IMR-90 (cell line): ENCODE measurements around the gene RYR1.

ENCODE experiments used
- BHLHE40 ChIP-seq: fragments of 150-350 bp; IDR thresholded peaks from 2 replicates; pipeline ENCODE4 v1.6.1; 2016; ENCODE audit warnings: mild to moderate bottlenecking, low read depth, low read length
- CEBPB ChIP-seq: IDR thresholded peaks from 2 replicates; pipeline ENCODE4 v1.6.1; 2012; ENCODE audit warnings: low read depth, low read length, improper control_type of control experiment
- CTCF ChIP-seq: conservative IDR thresholded peaks from 2 replicates; pipeline ENCODE4 v1.5.1; 2012; ENCODE audit warnings: mild to moderate bottlenecking, low read depth, low read length, improper control_type of control experiment
- MAZ ChIP-seq: IDR thresholded peaks from 2 replicates; pipeline ENCODE4 v1.6.1; 2012; ENCODE audit warnings: low read depth, mild to moderate bottlenecking, low read length, improper control_type of control experiment, moderate library complexity, borderline replicate concordance
- NFE2L2 ChIP-seq: fragments of 150-350 bp; IDR thresholded peaks from 2 replicates; pipeline ENCODE4 v1.6.1; 2016; ENCODE audit warnings: low read depth, mild to moderate bottlenecking, low read length
- POLR2A ChIP-seq: IDR thresholded peaks from 2 replicates; pipeline ENCODE4 v1.6.1; 2012; ENCODE audit warnings: mild to moderate bottlenecking, low read depth, low read length
- RAD21 ChIP-seq: IDR thresholded peaks from 2 replicates; pipeline ENCODE4 v1.6.1; 2012; ENCODE audit warnings: low read length, improper control_type of control experiment
- RCOR1 ChIP-seq: IDR thresholded peaks from 2 replicates; pipeline ENCODE4 v1.6.1; 2012; ENCODE audit warnings: mild to moderate bottlenecking, low read length, improper control_type of control experiment; ENCODE audit not compliant: insufficient replicate concordance
- RFX5 ChIP-seq: IDR thresholded peaks from 2 replicates; pipeline ENCODE4 v1.8.0; 2012; ENCODE audit warnings: low read depth, mild to moderate bottlenecking, low read length, moderate library complexity
- SMC3 ChIP-seq: fragments of 150-350 bp; IDR thresholded peaks from 2 replicates; pipeline ENCODE4 v1.6.1; 2016; ENCODE audit warnings: low read depth, mild to moderate bottlenecking, antibody characterized with exemption, low read length, moderate library complexity
- TF ChIP-seq, protein P1 (sequence below): fragments of 150-350 bp; IDR thresholded peaks from 2 replicates; pipeline ENCODE4 v1.6.1; 2017; ENCODE audit warnings: mild to moderate bottlenecking, antibody characterized with exemption, low read length, low read depth
- TF ChIP-seq, protein P2 (sequence below): fragments of 150-350 bp; IDR thresholded peaks from 2 replicates; pipeline ENCODE4 v1.6.1; 2016; ENCODE audit warnings: low read depth, mild to moderate bottlenecking, low read length, moderate library complexity, borderline replicate concordance

DNA sequence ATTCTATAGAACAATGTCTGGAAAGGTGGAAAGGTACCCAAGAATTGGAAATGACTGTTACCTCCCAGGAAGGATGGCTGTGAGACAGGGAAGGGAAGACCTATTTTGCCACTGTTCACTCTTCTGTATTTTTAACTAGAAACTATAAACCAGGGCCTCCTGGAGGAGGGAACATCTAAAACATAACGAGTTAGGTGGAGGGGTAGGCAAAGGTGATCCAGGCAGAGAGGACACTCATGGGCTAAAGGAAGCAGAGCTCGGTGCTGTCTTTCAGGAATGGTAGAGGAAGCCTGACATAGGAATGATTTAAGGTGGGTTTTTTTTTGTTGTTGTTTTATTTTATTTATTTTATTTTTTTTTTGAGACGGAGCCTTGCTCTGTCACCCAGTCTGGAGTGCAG is 191.3 kb downstream of the RYR1 start:
- TF ChIP-seq, protein P1, sequence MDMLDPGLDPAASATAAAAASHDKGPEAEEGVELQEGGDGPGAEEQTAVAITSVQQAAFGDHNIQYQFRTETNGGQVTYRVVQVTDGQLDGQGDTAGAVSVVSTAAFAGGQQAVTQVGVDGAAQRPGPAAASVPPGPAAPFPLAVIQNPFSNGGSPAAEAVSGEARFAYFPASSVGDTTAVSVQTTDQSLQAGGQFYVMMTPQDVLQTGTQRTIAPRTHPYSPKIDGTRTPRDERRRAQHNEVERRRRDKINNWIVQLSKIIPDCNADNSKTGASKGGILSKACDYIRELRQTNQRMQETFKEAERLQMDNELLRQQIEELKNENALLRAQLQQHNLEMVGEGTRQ = no peak
- TF ChIP-seq CEBPB (no peak), CTCF (no peak), RAD21 (no peak), POLR2A (no peak), RFX5 (no peak), BHLHE40 (no peak), NFE2L2 (no peak), MAZ (no peak), RCOR1 (no peak), SMC3 (no peak)
- TF ChIP-seq, protein P2, sequence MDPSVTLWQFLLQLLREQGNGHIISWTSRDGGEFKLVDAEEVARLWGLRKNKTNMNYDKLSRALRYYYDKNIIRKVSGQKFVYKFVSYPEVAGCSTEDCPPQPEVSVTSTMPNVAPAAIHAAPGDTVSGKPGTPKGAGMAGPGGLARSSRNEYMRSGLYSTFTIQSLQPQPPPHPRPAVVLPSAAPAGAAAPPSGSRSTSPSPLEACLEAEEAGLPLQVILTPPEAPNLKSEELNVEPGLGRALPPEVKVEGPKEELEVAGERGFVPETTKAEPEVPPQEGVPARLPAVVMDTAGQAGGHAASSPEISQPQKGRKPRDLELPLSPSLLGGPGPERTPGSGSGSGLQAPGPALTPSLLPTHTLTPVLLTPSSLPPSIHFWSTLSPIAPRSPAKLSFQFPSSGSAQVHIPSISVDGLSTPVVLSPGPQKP = no peak
